ENCODE results near the gene GSN. TPM values are rescaled to one million over a fixed set of nuclear protein-coding genes. Genes with fewer than 3 reads are reported as not detected.

Gene GSN
- total and polyA plus RNA-seq, 9 of the 15 experiments (the other 6 are each of a cell fraction or from before 2014, with no cell fraction given), result 0.39 to 16.6 (median 8.2) TPM

- TF ChIP-seq GTF2E2 (tag; IDR thresholded peaks at IDR 0.05) (no peak), PTRF (tag; IDR thresholded peaks at IDR 0.05) (peak; percentile 94), FOXK1 (CRISPR knock-in tag; IDR thresholded peaks at IDR 0.05; ENCODE audit: borderline replicate concordance) (no peak), ZNF778 (CRISPR knock-in tag; IDR thresholded peaks at IDR 0.05) (no peak), MAZ (CRISPR knock-in tag; conservative IDR thresholded peaks at IDR 0.05 in 1 of 2, IDR thresholded peaks at IDR 0.05 in 1 of 2) (peak in 1 of 2 experiments; percentile 73; a peak in 1 of 4 replicates), SP1 (CRISPR knock-in tag; IDR thresholded peaks at IDR 0.05) (no peak), MAFF (IDR thresholded peaks at IDR 0.05; ENCODE audit: low read length) (peak; percentile 35; the same call in 1 of the 2 replicates), RCOR1 (IDR thresholded peaks at IDR 0.05; ENCODE audit: borderline replicate concordance in 1 of 2, low read depth in 2 of 2, low read length in 2 of 2) (peak in 1 of 2 experiments; percentile 70; a peak in 1 of 4 replicates), ZNF639 (CRISPR knock-in tag; conservative IDR thresholded peaks at IDR 0.05 in 1 of 2, IDR thresholded peaks at IDR 0.05 in 1 of 2) (peak in 1 of 2 experiments; percentile 83; a peak in 2 of 4 replicates), CREB5 (CRISPR knock-in tag; IDR thresholded peaks at IDR 0.05) (no peak), PHTF2 (CRISPR knock-in tag; IDR thresholded peaks at IDR 0.05) (no peak), KLF1 (tag; IDR thresholded peaks at IDR 0.05) (0 out of 2 replicates have a peak, but pooled peaks have one; percentile 41), ZNF699 (CRISPR knock-in tag; IDR thresholded peaks at IDR 0.05; ENCODE audit: insufficient replicate concordance) (peak; percentile 53), FOSL1 (tag; conservative IDR thresholded peaks at IDR 0.05) (peak; percentile 90), ZBTB7A (IDR thresholded peaks at IDR 0.05; ENCODE audit: borderline replicate concordance, control insufficient read depth, low read depth, low read length) (no peak), GTF2A2 (tag; IDR thresholded peaks at IDR 0.05) (peak; percentile 86)
- TF ChIP-seq, protein P1, sequence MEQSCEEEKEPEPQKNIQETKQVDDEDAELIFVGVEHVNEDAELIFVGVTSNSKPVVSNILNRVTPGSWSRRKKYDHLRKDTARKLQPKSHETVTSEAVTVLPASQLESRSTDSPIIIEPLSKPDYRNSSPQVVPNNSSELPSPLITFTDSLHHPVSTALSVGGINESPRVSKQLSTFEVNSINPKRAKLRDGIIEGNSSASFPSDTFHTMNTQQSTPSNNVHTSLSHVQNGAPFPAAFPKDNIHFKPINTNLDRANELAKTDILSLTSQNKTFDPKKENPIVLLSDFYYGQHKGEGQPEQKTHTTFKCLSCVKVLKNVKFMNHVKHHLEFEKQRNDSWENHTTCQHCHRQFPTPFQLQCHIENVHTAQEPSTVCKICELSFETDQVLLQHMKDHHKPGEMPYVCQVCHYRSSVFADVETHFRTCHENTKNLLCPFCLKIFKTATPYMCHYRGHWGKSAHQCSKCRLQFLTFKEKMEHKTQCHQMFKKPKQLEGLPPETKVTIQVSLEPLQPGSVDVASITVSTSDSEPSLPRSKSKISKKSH (CRISPR knock-in tag; IDR thresholded peaks at IDR 0.05), result 0 out of 2 replicates have a peak, but pooled peaks have one; percentile 37
- TF ChIP-seq, protein P2, sequence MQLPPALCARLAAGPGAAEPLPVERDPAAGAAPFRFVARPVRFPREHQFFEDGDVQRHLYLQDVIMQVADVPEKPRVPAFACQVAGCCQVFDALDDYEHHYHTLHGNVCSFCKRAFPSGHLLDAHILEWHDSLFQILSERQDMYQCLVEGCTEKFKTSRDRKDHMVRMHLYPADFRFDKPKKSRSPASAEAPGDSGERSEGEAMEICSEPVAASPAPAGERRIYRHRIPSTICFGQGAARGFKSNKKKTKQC (CRISPR knock-in tag; IDR thresholded peaks at IDR 0.05), result no peak
- TF ChIP-seq, protein P3, sequence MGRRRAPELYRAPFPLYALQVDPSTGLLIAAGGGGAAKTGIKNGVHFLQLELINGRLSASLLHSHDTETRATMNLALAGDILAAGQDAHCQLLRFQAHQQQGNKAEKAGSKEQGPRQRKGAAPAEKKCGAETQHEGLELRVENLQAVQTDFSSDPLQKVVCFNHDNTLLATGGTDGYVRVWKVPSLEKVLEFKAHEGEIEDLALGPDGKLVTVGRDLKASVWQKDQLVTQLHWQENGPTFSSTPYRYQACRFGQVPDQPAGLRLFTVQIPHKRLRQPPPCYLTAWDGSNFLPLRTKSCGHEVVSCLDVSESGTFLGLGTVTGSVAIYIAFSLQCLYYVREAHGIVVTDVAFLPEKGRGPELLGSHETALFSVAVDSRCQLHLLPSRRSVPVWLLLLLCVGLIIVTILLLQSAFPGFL (CRISPR knock-in tag; IDR thresholded peaks at IDR 0.05), result no peak
- TF ChIP-seq, protein P4, sequence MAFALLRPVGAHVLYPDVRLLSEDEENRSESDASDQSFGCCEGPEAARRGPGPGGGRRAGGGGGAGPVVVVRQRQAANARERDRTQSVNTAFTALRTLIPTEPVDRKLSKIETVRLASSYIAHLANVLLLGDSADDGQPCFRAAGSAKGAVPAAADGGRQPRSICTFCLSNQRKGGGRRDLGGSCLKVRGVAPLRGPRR (CRISPR knock-in tag; IDR thresholded peaks at IDR 0.05), result 0 out of 2 replicates have a peak, but pooled peaks have one; percentile 32
Observed at GRCh38 chr9:121218357-121219027, 49.5 kb upstream of the GSN start (continued).

All from K562 (cell line).